ENCODE measurements around the gene SHISA8.

GRCh38 chr22:41946629-41947423 is 32.0 kb upstream of the SHISA8 start, which contains the start of gene CENPM:
- TF ChIP-seq CTCF (IDR thresholded peaks at IDR 0.05; ENCODE audit: borderline replicate concordance, extremely low read depth, low read length, poor library complexity, severe bottlenecking) (no peak), EZH2 (IDR thresholded peaks at IDR 0.05; ENCODE audit: borderline replicate concordance, low read depth, low read length, severe bottlenecking) (no peak)

All from DND-41 (cell line).